Ovary (tissue), 9 donors: ENCODE data around the gene NR2F2. TPM values are rescaled to one million over a fixed set of nuclear protein-coding genes. Genes with fewer than 3 reads are reported as not detected.

Experiments used
- DNase-seq, 5 donors: peaks; one replicate each; pipeline ENCODE4 v3.0.0-alpha.2; 2019 to 2020
- H3K27ac ChIP-seq, 2 donors: fragments of 200-600 bp; one replicate each; pipeline versions ENCODE4 v1.5.1 to v1.8.0; 2019 to 2022
- H3K27me3 ChIP-seq: fragments of 200-600 bp; one replicate; pipeline ENCODE4 v1.8.0; 2022
- H3K36me3 ChIP-seq: fragments of 200-600 bp; sonication (generic); one replicate; pipeline ENCODE4 v1.5.1; 2019
- H3K4me1 ChIP-seq: one replicate; pipeline ENCODE4 v1.8.1; 2013; ENCODE audit warnings: mild to moderate bottlenecking, moderate library complexity; ENCODE audit not compliant: insufficient read depth
- H3K4me3 ChIP-seq: fragments of 200-600 bp; sonication (generic); one replicate; pipeline ENCODE4 v1.5.1; 2017
- H3K9me3 ChIP-seq, 2 donors: fragments of 200-600 bp in 1 of 2; sonication (generic) in 1 of 2; one replicate each; pipeline versions ENCODE4 v1.5.1 to v1.8.1; 2013 to 2019; ENCODE audit warnings: mild to moderate bottlenecking in 1 of 2, moderate library complexity in 1 of 2
- EP300 ChIP-seq: sonication (generic); formaldehyde crosslinking; IDR thresholded peaks from one replicate; pipeline ENCODE4 v1.6.1; 2017; ENCODE audit warnings: antibody characterized with exemption
- POLR2A ChIP-seq: fragments of 450-650 bp; IDR thresholded peaks from one replicate; pipeline ENCODE4 v1.6.1; 2017; ENCODE audit warnings: antibody characterized with exemption, mild to moderate bottlenecking, moderate library complexity
- WGBS, 3 donors: extraction: QIAGEN DNeasy Blood & Tissue Kit in 1 of 3; methylation state at CpG; one replicate each; pipeline versions ENCODE4 v1.1.5 to v1.1.7; 2013 to 2017; 5-methylcytosine and 5-hydroxymethylcytosine counted together
- intact Hi-C, 4 donors: fragments of 100-400 bp; cut with DNase I; formaldehyde crosslinking; loops; one replicate each; pipeline versions ENCODE4 v1.11.0 to v1.15.1; 2022 to 2023
- polyA plus RNA-seq, 2 donors: library from polyadenylated mRNA; stranded (reverse); fragments of 200-250 nt in 1 of 2; fragments of 350-450 nt in 1 of 2; fragmentation: Illumina TruSeq in 1 of 2; extraction: RNeasy Lipid Tissue Mini Kit (QIAGEN cat#74804) in 1 of 2; gene quantifications; one replicate each; pipeline ENCODE4 v1.2.3, GENCODE V29; 2013 to 2014
- total RNA-seq, 7 donors: library from RNA; depleted of rRNA in 2 of 7; stranded (reverse); fragments of >200 nt in 2 of 7; fragmentation: NEBNext Ultra II Directional in 3 of 7; extraction: Animal tissue kit (Norgen Biotek cat#: 25700) in 3 of 7; gene quantifications; one replicate each; pipeline versions ENCODE4 v1.1.0 to v1.2.4, GENCODE V29; 2016 to 2023
- TF ChIP-seq, protein P1 (sequence below), 3 donors: fragments of 450-650 bp in 2 of 3; fragments of 200-600 bp in 1 of 3; IDR thresholded peaks; one replicate each; pipeline versions ENCODE4 v1.5.1 to v1.8.0; 2016 to 2022; ENCODE audit warnings: antibody characterized with exemption in 3 of 3, mild to moderate bottlenecking in 1 of 3
- donor health status: DM: no; HTN: no; CAD: no; lungs with moderate emphysema.
- donor health status: DM: no; HTN: no; CAD: no.
- donor health status: Bipolar disorder and iron deficiency.
- donor health status: DM: yes; HTN: yes; CAD: no.
- donor health status: DM: no; HTN: no; CAD: no.
- donor health status: DM: yes; HTN: yes; CAD: no.

The NR2F2 gene
- total and polyA plus RNA-seq, 9 donors, result 68.6 to 424 (median 343) TPM

DNA sequence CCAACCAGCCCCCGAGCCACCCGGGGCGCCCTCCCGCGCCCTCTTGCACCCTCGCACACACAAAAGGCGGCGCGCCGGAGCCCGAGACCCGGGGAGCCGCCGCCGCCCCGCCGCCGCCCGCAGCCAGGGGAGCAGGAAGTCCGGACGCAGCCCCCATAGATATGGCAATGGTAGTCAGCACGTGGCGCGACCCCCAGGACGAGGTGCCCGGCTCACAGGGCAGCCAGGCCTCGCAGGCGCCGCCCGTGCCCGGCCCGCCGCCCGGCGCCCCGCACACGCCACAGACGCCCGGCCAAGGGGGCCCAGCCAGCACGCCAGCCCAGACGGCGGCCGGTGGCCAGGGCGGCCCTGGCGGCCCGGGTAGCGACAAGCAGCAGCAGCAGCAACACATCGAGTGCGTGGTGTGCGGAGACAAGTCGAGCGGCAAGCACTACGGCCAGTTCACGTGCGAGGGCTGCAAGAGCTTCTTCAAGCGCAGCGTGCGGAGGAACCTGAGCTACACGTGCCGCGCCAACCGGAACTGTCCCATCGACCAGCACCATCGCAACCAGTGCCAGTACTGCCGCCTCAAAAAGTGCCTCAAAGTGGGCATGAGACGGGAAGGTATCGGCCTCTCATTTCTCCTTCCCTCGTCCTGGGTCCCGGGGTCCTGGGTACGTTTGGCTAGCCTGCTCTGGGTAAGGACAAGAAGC lies 1.6 kb downstream of the NR2F2 start:
- H3K9me3 ChIP-seq, result no peaks in the 10 kb centered on the region
- TF ChIP-seq POLR2A (peak; percentile 15), EP300 (no peak)
- DNase-seq, result peak; percentile 40 to 57 (median 48)
- no peaks in the 10 kb centered on the region for H3K27me3 ChIP-seq
- 1% methylated on average over 36 to 70 of the region's 70 CpGs for WGBS, 3 donors
- peaks cover 8% of the 10 kb centered on the region for H3K36me3 ChIP-seq
- intact Hi-C loops, result loop anchor here in 3 of 4 donors (5.0 to 10.0 kb wide), 5 partner anchors 457 to 1657 kb away; no protein-coding TSS in a partner anchor
- peak overlapping the region; percentile 99 for H3K27ac ChIP-seq
- no peaks in the 10 kb centered on the region for H3K4me1 ChIP-seq
- peak overlapping the region; percentile 46 for H3K4me3 ChIP-seq

DNA sequence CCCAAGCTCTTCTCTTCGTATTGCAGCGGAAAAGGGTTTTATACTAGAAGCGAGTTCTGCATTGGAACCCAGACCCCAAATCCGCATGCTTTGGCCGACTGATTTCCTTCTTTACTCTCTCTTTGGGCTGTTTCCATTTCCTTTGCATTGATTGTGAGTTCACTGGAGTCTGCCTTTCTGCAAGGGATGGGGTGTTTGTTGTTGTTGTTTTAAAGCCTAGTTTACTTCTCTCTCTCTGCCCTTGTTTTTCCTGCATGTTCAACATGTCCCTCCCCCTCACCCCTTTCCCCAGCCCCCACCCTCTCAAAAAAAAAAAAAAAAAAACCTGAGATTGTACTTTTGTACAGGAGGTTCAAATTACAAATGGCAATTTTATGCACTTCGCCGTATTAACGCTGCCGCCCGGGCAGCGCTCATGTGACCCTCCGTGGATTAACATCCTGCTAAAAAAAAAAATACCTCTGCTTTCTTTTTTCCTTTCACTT lies 2.2 kb downstream of the NR2F2 start:
- H3K36me3 ChIP-seq, result peaks cover 8% of the 10 kb centered on the region
- peak overlapping the region; percentile 99 for H3K27ac ChIP-seq
- TF ChIP-seq, protein P1, sequence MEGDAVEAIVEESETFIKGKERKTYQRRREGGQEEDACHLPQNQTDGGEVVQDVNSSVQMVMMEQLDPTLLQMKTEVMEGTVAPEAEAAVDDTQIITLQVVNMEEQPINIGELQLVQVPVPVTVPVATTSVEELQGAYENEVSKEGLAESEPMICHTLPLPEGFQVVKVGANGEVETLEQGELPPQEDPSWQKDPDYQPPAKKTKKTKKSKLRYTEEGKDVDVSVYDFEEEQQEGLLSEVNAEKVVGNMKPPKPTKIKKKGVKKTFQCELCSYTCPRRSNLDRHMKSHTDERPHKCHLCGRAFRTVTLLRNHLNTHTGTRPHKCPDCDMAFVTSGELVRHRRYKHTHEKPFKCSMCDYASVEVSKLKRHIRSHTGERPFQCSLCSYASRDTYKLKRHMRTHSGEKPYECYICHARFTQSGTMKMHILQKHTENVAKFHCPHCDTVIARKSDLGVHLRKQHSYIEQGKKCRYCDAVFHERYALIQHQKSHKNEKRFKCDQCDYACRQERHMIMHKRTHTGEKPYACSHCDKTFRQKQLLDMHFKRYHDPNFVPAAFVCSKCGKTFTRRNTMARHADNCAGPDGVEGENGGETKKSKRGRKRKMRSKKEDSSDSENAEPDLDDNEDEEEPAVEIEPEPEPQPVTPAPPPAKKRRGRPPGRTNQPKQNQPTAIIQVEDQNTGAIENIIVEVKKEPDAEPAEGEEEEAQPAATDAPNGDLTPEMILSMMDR (IDR thresholded peaks at IDR 0.05), result no peak
- TF ChIP-seq EP300 (no peak), POLR2A (no peak)
- no peaks in the 10 kb centered on the region for H3K4me1 ChIP-seq
- intact Hi-C loops, result loop anchor here in 3 of 4 donors (5.0 to 10.0 kb wide), 5 partner anchors 458 to 1658 kb away; no protein-coding TSS in a partner anchor
- peak overlapping the region; percentile 46 for H3K4me3 ChIP-seq
- WGBS, 3 donors, result 0 to 2% (median 1%) methylated on average over 12 of the region's 12 CpGs
- DNase-seq, result no peak
- H3K9me3 ChIP-seq, result no peaks in the 10 kb centered on the region
- no peaks in the 10 kb centered on the region for H3K27me3 ChIP-seq

DNA sequence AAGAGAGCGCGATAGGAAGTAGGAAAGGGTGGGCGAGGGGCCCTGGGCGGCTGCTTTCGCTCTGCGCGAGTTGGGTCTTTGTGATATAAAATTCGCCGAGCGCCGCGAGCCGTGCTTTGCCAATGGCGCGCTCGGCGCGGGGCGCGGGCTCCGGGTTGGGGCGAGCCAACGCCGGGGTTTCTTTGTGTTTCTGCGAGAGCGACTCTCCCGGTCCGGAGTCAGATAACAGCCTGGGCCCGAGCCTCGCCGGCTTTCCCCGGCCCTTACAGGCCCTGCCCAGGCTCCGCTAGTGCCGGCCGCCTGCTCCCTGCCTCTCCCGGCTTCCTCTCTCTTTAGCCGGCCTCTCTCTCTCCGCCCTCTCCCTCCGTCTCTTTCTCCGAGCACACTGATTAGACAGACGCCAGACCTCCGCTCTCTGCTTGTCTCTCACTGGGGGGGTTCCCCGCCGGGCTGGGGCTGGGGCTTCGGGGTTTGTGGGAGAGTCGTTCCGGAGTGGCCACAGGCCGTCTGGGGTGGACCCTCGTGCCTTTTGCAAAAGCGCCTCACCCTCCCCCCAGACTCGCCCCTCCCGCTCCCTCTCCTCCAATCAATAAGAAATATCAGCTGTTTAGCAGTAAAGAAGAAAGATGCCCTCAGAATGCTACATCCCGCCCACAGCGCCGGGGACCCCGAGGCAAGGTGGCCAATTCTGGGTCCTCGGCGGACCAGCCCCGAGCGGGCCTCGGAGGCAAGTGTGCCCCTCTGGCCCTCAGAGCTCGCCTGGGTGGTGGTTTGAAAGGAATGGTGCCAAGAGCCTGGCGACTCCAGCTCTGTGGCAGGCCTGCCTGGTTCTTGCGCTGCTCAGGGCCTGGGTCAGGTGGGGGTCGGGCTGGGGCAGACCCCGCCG lies 2.9 kb downstream of the NR2F2 start:
- Histone ChIP-seq H3K27me3 (no peaks in the 10 kb centered on the region), H3K36me3 (peaks cover 8% of the 10 kb centered on the region), H3K4me3 (peak overlapping the region; percentile 46), H3K27ac (peak overlapping the region; percentile 99), H3K9me3 (no peaks in the 10 kb centered on the region), H3K4me1 (no peaks in the 10 kb centered on the region)
- intact Hi-C loops, result loop anchor here in 3 of 4 donors (5.0 to 10.0 kb wide), 5 partner anchors 459 to 1659 kb away; no protein-coding TSS in a partner anchor
- DNase-seq, result peak; percentile 40 to 62 (median 55)
- 1% methylated on average over 61 to 67 of the region's 67 CpGs for WGBS, 3 donors
- TF ChIP-seq EP300 (no peak), POLR2A (no peak)
- TF ChIP-seq, protein P1 (IDR thresholded peaks at IDR 0.05), result no peak

DNA sequence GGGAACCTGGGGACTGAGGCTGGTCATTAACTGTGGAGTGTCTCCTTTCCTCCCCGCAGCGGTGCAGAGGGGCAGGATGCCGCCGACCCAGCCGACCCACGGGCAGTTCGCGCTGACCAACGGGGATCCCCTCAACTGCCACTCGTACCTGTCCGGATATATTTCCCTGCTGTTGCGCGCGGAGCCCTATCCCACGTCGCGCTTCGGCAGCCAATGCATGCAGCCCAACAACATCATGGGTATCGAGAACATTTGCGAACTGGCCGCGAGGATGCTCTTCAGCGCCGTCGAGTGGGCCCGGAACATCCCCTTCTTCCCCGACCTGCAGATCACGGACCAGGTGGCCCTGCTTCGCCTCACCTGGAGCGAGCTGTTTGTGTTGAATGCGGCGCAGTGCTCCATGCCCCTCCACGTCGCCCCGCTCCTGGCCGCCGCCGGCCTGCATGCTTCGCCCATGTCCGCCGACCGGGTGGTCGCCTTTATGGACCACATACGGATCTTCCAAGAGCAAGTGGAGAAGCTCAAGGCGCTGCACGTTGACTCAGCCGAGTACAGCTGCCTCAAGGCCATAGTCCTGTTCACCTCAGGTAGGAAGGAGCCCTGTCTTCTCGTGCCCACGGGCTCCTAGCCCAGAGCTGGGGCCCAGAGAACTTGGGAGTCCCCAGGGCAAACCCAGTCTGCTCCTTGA lies 3.7 kb downstream of the NR2F2 start:
- Histone ChIP-seq H3K4me3 (peak overlapping the region; percentile 46), H3K27ac (peak overlapping the region; percentile 99), H3K27me3 (no peaks in the 10 kb centered on the region), H3K4me1 (no peaks in the 10 kb centered on the region), H3K9me3 (no peaks in the 10 kb centered on the region), H3K36me3 (peaks cover 8% of the 10 kb centered on the region)
- WGBS, 3 donors, result 1 to 2% (median 2%) methylated on average over 45 to 49 of the region's 49 CpGs
- peak in 2 of 5 donors; percentile 45 to 59 for DNase-seq
- no peak for TF ChIP-seq EP300
- intact Hi-C loops, result loop anchor here in 3 of 4 donors (5.0 to 10.0 kb wide), 5 partner anchors 459 to 1659 kb away; no protein-coding TSS in a partner anchor
